SH-SY5Y (cell line): ENCODE results near the gene HNRNPDL.

Experiments
- GATA2 ChIP-seq: IDR thresholded peaks from 2 replicates; pipeline ENCODE4 v1.6.1; 2011; ENCODE audit warnings: mild to moderate bottlenecking, low read depth, low read length
- GATA3 ChIP-seq: IDR thresholded peaks from 2 replicates; pipeline ENCODE4 v1.6.1; 2011; ENCODE audit warnings: low read depth, mild to moderate bottlenecking, low read length, moderate library complexity

Gene HNRNPDL

GRCh38 chr4:82421796-82422560, 8.3 kb downstream of the HNRNPDL start:
- no peak for TF ChIP-seq GATA3
- no peak for TF ChIP-seq GATA2

GRCh38 chr4:82419451-82419850, 10.8 kb downstream of the HNRNPDL start:
- TF ChIP-seq GATA3 (no peak), GATA2 (no peak)

GRCh38 chr4:82415922-82416365, 14.3 kb downstream of the HNRNPDL start:
- TF ChIP-seq GATA3 (no peak), GATA2 (no peak)

GRCh38 chr4:82403725-82404124, 26.5 kb downstream of the HNRNPDL start:
- TF ChIP-seq GATA3, result no peak
- no peak for TF ChIP-seq GATA2

- TF ChIP-seq GATA2 (no peak), GATA3 (no peak)
Measured at GRCh38 chr4:82402196-82402775, 28.0 kb downstream of the HNRNPDL start.

GRCh38 chr4:82401600-82401999, 28.7 kb downstream of the HNRNPDL start:
- no peak for TF ChIP-seq GATA3
- TF ChIP-seq GATA2, result no peak

- TF ChIP-seq GATA3 (no peak), GATA2 (no peak)
Measured at GRCh38 chr4:82398263-82398662, 32.0 kb downstream of the HNRNPDL start.

GRCh38 chr4:82397527-82397926, 32.7 kb downstream of the HNRNPDL start:
- no peak for TF ChIP-seq GATA2
- TF ChIP-seq GATA3, result no peak

GRCh38 chr4:82394896-82395295, 35.4 kb downstream of the HNRNPDL start:
- TF ChIP-seq GATA3, result no peak
- TF ChIP-seq GATA2, result no peak

GRCh38 chr4:82388405-82388804, 41.9 kb downstream of the HNRNPDL start:
- TF ChIP-seq GATA3 (no peak), GATA2 (no peak)

- TF ChIP-seq GATA3, result no peak
Measured at GRCh38 chr4:82382751-82383150, 47.5 kb downstream of the HNRNPDL start.

- TF ChIP-seq GATA2, result no peak
- TF ChIP-seq GATA3, result no peak
Measured at GRCh38 chr4:82381661-82382296, 48.5 kb downstream of the HNRNPDL start.

GRCh38 chr4:82381235-82381634, 49.0 kb downstream of the HNRNPDL start:
- TF ChIP-seq GATA3 (no peak), GATA2 (no peak)

GRCh38 chr4:82380831-82381230, 49.4 kb downstream of the HNRNPDL start:
- TF ChIP-seq GATA3 (no peak), GATA2 (no peak)

- no peak for TF ChIP-seq GATA3
- TF ChIP-seq GATA2, result no peak
Measured at GRCh38 chr4:82380344-82380743, 49.9 kb downstream of the HNRNPDL start.
